Right lobe of liver (tissue), 4 donors: Measurements from ENCODE around the gene SLC66A3.

Experiments used
- POLR2A ChIP-seq: fragments of 450-650 bp; IDR thresholded peaks from one replicate; pipeline ENCODE4 v1.6.1; 2017; ENCODE audit warnings: antibody characterized with exemption, mild to moderate bottlenecking
- TF ChIP-seq, protein P1 (sequence below), 4 donors: fragments of 200-600 bp in 3 of 4; fragments of 450-650 bp in 1 of 4; IDR thresholded peaks; one replicate each; pipeline versions ENCODE4 v1.5.1 to v1.8.0; 2016 to 2022; ENCODE audit warnings: antibody characterized with exemption in 4 of 4, mild to moderate bottlenecking in 2 of 4
- donor health status: DM: no; HTN: no; CAD: no.
- donor health status: DM: no; HTN: no; CAD: no.
- donor health status: DM: no; HTN: yes; CAD: no.

DNA sequence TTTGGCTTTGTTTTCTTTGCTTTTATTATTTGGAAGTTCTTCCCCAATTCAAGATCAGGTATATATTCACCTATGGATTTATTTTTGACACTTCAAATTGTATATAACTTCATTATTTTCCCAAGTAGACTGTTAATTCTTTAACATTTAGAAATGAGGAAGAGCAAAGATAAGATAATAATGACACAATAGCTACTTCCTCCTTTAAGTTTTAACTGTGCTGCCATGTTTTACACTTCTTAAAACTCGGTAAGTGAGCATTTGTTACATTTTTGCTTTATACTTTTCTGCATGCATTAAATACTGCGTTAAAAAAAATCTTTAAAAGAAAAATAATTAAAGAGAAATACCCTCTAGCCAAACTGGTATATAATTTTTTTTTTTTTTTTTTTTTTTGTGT is 32.5 kb downstream of the SLC66A3 start:
- TF ChIP-seq, protein P1, sequence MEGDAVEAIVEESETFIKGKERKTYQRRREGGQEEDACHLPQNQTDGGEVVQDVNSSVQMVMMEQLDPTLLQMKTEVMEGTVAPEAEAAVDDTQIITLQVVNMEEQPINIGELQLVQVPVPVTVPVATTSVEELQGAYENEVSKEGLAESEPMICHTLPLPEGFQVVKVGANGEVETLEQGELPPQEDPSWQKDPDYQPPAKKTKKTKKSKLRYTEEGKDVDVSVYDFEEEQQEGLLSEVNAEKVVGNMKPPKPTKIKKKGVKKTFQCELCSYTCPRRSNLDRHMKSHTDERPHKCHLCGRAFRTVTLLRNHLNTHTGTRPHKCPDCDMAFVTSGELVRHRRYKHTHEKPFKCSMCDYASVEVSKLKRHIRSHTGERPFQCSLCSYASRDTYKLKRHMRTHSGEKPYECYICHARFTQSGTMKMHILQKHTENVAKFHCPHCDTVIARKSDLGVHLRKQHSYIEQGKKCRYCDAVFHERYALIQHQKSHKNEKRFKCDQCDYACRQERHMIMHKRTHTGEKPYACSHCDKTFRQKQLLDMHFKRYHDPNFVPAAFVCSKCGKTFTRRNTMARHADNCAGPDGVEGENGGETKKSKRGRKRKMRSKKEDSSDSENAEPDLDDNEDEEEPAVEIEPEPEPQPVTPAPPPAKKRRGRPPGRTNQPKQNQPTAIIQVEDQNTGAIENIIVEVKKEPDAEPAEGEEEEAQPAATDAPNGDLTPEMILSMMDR (IDR thresholded peaks at IDR 0.05) = no peak
- TF ChIP-seq POLR2A = no peak
